ENCODE results near the gene ABHD18. TPM values are rescaled to one million over a fixed set of nuclear protein-coding genes. Genes with fewer than 3 reads are reported as not detected.
"Not testable (repeated sequence)": the region's sequence is repeated elsewhere in the genome, so short reads cannot be mapped to it uniquely, and the experiment has no call there.

Gene ABHD18
- 10 to 100 TPM; 13.4 to 14.7 TPM for total RNA-seq
- 1 to 10 TPM; 4.1 to 9.0 TPM for polyA plus RNA-seq
- long read RNA-seq, donor 1, full-length matches to known transcripts, result 1 of 23 reads
- long read RNA-seq, donor 1, partial matches to known transcripts, result 6 of 23 reads
- long read RNA-seq, donor 1, other reads (novel, unspliced or antisense), result 16 of 23 reads
- long read RNA-seq, donor 2, partial matches to known transcripts, result 1 of 6 reads
- long read RNA-seq, donor 2, other reads (novel, unspliced or antisense), result 5 of 6 reads

DNA sequence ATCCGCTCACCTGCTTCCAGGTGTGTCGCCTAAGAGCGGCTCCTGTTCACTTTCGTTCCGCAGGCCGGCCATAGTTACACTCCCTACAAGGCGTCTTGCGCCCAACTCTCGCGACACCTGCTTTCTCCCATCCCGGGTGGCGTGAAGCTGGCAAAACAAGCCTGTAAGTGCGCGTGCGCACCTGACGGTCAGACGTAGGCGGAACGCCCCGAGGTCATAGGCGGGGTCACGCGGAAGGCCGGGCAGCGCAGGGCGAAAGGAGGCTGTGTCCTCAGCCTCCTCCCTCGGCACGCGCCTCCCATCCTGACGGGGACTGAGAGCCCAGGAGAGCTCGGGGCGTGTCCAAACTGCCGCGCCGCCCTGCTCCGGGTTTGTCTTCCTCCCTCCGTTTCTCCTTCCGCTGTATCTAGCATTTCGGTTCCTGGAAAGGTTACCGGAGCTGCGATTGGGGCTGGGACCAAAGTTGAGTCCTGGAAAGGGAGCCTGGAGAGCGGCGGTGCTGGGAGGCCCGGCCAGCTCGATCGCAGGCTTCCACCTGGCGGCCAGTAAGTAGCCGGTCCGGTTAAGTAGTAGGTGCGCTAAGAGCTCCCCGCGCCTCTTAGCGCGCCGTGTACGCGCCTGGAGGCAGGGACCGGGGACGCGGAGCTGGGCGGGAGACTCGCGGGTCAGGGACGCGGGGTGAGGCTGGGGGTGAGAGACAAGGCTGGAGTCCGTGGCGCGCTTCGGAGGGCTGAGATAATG lies at the start of gene ABHD18, which contains the start of gene MFSD8:
Gene ABHD18, plus strand, starts transcription at position 345 of the 741 bp plus-strand sequence. CDS start 17,550 bp downstream, outside the sequence.
Gene MFSD8, minus strand, starts transcription at position 112 of the 741 bp plus-strand sequence. Its CDS starts 40 bp downstream, at position 72.
- DNase-seq (peak; percentile 100), ATAC-seq (ENCODE audit: low FRiP score) (peak; percentile 100)
- Histone ChIP-seq H3K36me3 (ENCODE audit: control insufficient read depth in 1 of 2, insufficient read depth in 2 of 2, low read length in 1 of 2) (no peaks in the 10 kb centered on the region), H3K4me1 (ENCODE audit: control insufficient read depth in 1 of 2, insufficient read depth in 2 of 2, low read length in 2 of 2) (peaks cover 0 to 2% of the 10 kb centered on the region in 2 donors), H3K9me3 (ENCODE audit: control insufficient read depth, low read length) (no peaks in the 10 kb centered on the region), H3K4me3 (ENCODE audit: low read length in 2 of 2) (peak within 1 kb of the TSS; percentile 60 to 85), H3K27ac (ENCODE audit: low read depth in 1 of 2, low read length in 2 of 2) (peak within 1 kb of the TSS in 1 of 2 donors; percentile 49), H3K27me3 (ENCODE audit: control insufficient read depth in 1 of 2, insufficient read depth in 2 of 2, low read length in 1 of 2) (no peaks in the 10 kb centered on the region)
- intact Hi-C loops (cut with DNase I), result loop anchor here in 1 of 2 donors (5.0 to 10.0 kb wide), 3 partner anchors 80 to 180 kb away; partner anchors contain the start of genes HSPA4L, LARP1B and PLK4
- WGBS, 2 donors, result 0 to 1% methylated on average over 67 to 69 of the region's 69 CpGs

DNA sequence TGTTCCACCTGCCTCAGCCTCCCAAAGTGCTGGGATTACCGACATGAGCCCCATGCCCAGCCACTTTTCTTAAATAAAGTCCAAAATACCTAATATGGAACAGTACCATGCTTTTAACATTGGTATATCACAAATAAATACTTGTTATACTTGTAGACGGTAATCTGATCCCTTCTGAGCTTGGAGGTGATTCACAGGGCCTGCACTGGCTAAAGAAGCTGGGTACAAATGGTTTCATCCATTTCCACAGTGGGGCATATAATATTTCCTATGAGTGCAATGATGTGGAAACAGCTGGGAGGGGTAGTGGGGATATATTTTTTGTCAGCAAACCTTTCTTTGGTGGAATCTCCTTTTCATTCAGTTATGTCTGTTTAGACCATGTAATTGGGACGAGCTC lies 48.7 kb upstream of the ABHD18 start:
- Histone ChIP-seq H3K27me3 (ENCODE audit: control insufficient read depth in 1 of 2, insufficient read depth in 2 of 2, low read length in 1 of 2) (no peaks in the 10 kb centered on the region), H3K27ac (ENCODE audit: low read depth in 1 of 2, low read length in 2 of 2) (no peak overlapping the region), H3K36me3 (ENCODE audit: control insufficient read depth in 1 of 2, insufficient read depth in 2 of 2, low read length in 1 of 2) (peaks cover 0 to 3% of the 10 kb centered on the region in 2 donors), H3K9me3 (ENCODE audit: control insufficient read depth, low read length) (no peaks in the 10 kb centered on the region), H3K4me1 (ENCODE audit: control insufficient read depth in 1 of 2, insufficient read depth in 2 of 2, low read length in 2 of 2) (no peaks in the 10 kb centered on the region), H3K4me3 (ENCODE audit: low read length in 2 of 2) (no peak overlapping the region)
- DNase-seq, result no peak
- ATAC-seq (ENCODE audit: low FRiP score), result no peak
- intact Hi-C loops (cut with DNase I), result no loop called here
- WGBS, 2 donors, result 94 to 97% methylated on average over 3 of the region's 3 CpGs

DNA sequence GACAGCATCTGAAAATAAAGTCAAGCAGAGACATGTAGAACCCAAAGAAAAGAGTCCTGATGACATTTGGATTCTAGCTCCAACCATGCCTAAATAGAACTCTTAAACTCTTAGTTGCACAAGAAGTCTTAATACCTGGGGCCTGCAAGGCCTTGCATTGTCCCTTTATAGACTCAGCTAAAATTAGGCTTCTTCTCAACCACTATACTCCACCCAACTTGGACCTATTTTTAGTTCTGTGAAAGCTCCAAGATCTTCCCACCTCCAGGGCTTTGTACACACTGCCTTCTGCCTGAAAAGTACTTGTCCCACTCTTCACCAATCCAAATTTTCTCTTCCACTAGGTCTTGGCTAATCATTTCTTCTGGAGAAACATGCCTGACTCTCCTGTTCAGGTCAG lies 48.1 kb upstream of the ABHD18 start:
- Histone ChIP-seq H3K4me3 (ENCODE audit: low read length in 2 of 2) (no peak overlapping the region), H3K9me3 (ENCODE audit: control insufficient read depth, low read length) (no peaks in the 10 kb centered on the region), H3K27ac (ENCODE audit: low read depth in 1 of 2, low read length in 2 of 2) (no peak overlapping the region), H3K36me3 (ENCODE audit: control insufficient read depth in 1 of 2, insufficient read depth in 2 of 2, low read length in 1 of 2) (peaks cover 0 to 3% of the 10 kb centered on the region in 2 donors), H3K4me1 (ENCODE audit: control insufficient read depth in 1 of 2, insufficient read depth in 2 of 2, low read length in 2 of 2) (no peaks in the 10 kb centered on the region), H3K27me3 (ENCODE audit: control insufficient read depth in 1 of 2, insufficient read depth in 2 of 2, low read length in 1 of 2) (no peaks in the 10 kb centered on the region)
- DNase-seq (no peak), ATAC-seq (ENCODE audit: low FRiP score) (no peak)
- intact Hi-C loops (cut with DNase I), result no loop called here

DNA sequence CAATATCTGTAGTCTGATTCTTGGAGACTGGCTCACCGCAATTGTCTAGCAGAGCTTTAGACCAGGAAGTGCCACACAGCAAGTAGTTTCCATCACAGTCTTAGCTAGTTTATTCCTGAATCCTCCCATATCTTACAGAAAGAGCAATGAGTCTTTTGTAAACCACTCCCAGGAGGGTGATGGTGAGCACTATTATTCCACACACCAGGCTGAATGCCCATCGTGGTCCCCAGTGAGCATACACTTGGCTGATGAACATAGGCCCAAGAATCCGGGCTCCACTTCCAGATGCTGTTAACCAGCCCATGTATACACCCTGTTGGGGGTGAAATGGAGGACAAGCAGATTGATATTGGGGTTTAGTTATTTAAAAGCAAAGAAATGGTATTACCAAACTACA lies 44.7 kb upstream of the ABHD18 start:
- intact Hi-C loops (cut with DNase I), result no loop called here
- no peak for ATAC-seq (ENCODE audit: low FRiP score)
- WGBS, 2 donors, result 56 to 75% methylated on average over 3 of the region's 3 CpGs
- Histone ChIP-seq H3K27me3 (ENCODE audit: control insufficient read depth in 1 of 2, insufficient read depth in 2 of 2, low read length in 1 of 2) (no peaks in the 10 kb centered on the region), H3K9me3 (ENCODE audit: control insufficient read depth, low read length) (no peaks in the 10 kb centered on the region), H3K4me3 (ENCODE audit: low read length in 2 of 2) (no peak overlapping the region), H3K36me3 (ENCODE audit: control insufficient read depth in 1 of 2, insufficient read depth in 2 of 2, low read length in 1 of 2) (peaks cover 0 to 3% of the 10 kb centered on the region in 2 donors), H3K27ac (ENCODE audit: low read depth in 1 of 2, low read length in 2 of 2) (no peak overlapping the region), H3K4me1 (ENCODE audit: control insufficient read depth in 1 of 2, insufficient read depth in 2 of 2, low read length in 2 of 2) (no peaks in the 10 kb centered on the region)
- no peak for DNase-seq

DNA sequence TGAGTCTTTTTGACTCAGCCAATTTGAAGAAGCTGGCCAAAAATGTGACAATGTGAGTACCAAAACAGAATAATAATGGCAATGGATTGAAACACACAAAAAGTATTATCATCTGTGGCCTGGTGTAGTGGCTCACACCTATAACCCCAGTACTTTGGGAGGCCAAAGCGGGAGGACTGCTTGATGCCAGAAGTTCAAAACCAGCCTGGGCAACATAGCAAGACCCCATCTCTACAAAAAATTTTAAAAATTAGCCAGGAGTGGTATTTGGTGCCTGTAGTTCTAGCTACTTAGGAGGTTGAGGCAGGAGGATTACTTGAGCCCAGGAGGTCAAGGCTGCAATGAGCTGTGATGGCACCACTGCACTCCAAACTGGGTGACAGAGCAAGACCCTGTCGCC lies 43.0 kb upstream of the ABHD18 start:
- Histone ChIP-seq H3K4me1 (ENCODE audit: control insufficient read depth in 1 of 2, insufficient read depth in 2 of 2, low read length in 2 of 2) (no peaks in the 10 kb centered on the region), H3K27ac (ENCODE audit: low read depth in 1 of 2, low read length in 2 of 2) (no peak overlapping the region), H3K27me3 (ENCODE audit: control insufficient read depth in 1 of 2, insufficient read depth in 2 of 2, low read length in 1 of 2) (no peaks in the 10 kb centered on the region), H3K4me3 (ENCODE audit: low read length in 2 of 2) (no peak overlapping the region), H3K36me3 (ENCODE audit: control insufficient read depth in 1 of 2, insufficient read depth in 2 of 2, low read length in 1 of 2) (peaks cover 0 to 3% of the 10 kb centered on the region in 2 donors), H3K9me3 (ENCODE audit: control insufficient read depth, low read length) (no peaks in the 10 kb centered on the region)
- DNase-seq, result no peak
- 99 to 100% methylated on average over 2 of the region's 2 CpGs for WGBS, 2 donors
- intact Hi-C loops (cut with DNase I), result no loop called here
- ATAC-seq (ENCODE audit: low FRiP score), result no peak

DNA sequence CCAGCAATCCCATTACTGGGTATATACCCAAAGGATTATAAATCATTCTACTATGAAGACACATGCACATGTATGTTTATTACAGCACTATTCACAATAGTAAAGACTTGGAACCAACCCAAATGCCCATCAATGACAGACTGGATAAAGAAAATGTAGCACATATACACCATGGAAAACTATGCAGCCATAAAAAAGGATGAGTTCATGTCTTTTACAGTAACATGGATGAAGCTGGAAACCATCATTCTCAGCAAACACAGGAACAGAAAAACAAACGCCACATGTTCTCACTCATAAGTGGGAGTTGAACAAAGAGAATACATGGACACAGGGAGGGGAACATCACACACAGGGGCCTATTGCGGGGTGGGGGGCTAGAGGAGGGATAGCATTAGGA lies 39.5 kb upstream of the ABHD18 start:
- H3K9me3 ChIP-seq (ENCODE audit: control insufficient read depth, low read length); H3K4me3 ChIP-seq (ENCODE audit: low read length in 2 of 2); H3K4me1 ChIP-seq (ENCODE audit: control insufficient read depth in 1 of 2, insufficient read depth in 2 of 2, low read length in 2 of 2); intact Hi-C loops (cut with DNase I); H3K27me3 ChIP-seq (ENCODE audit: control insufficient read depth in 1 of 2, insufficient read depth in 2 of 2, low read length in 1 of 2); ATAC-seq (ENCODE audit: low FRiP score); H3K27ac ChIP-seq (ENCODE audit: low read depth in 1 of 2, low read length in 2 of 2); H3K36me3 ChIP-seq (ENCODE audit: control insufficient read depth in 1 of 2, insufficient read depth in 2 of 2, low read length in 1 of 2); DNase-seq: not testable (repeated sequence)
- WGBS, 2 donors, result 98% methylated on average over 2 of the region's 2 CpGs

DNA sequence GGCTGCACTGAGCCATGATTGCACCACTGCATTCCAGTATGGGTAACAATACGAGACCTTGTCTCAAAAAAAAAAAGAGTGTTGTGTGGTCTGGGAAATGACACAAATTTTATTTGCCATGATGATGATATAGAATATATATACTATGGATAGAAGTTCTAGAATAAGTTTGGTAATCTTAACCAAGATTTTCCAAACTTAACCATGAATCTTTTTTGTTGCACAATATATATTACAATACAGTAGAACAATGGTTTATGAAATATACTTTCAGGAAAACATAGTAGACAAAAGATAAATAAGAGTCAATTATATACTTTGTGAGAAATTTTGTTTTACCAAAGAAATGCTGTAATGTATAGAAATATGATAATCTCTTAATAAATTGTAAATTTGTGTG lies 35.0 kb upstream of the ABHD18 start:
- peaks cover 0 to 2% of the 10 kb centered on the region in 2 donors for H3K36me3 ChIP-seq (ENCODE audit: control insufficient read depth in 1 of 2, insufficient read depth in 2 of 2, low read length in 1 of 2)
- H3K27me3 ChIP-seq (ENCODE audit: control insufficient read depth in 1 of 2, insufficient read depth in 2 of 2, low read length in 1 of 2), result no peaks in the 10 kb centered on the region

DNA sequence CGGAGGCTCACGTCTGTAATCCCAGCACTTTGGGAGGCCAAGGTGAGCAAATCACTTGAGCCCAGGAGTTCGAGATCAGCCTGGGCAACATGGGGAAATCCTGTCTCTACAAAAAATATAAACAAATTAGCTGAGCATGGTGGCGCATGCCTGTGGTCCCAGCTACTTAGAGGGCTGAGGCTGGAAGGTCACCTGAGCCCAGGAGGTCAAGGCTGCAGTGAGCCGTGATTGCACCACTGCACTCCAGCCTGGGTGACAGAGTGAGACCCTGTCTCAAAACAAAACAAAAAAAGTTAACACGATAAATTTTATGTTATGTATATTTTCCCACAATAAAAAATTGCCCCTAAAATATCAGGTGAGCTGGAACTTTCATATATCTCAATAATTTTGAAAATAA lies 33.4 kb upstream of the ABHD18 start:
- 88 to 91% methylated on average over 6 of the region's 6 CpGs for WGBS, 2 donors
- H3K9me3 ChIP-seq (ENCODE audit: control insufficient read depth, low read length); DNase-seq; ATAC-seq (ENCODE audit: low FRiP score); H3K4me1 ChIP-seq (ENCODE audit: control insufficient read depth in 1 of 2, insufficient read depth in 2 of 2, low read length in 2 of 2); H3K36me3 ChIP-seq (ENCODE audit: control insufficient read depth in 1 of 2, insufficient read depth in 2 of 2, low read length in 1 of 2); H3K27ac ChIP-seq (ENCODE audit: low read depth in 1 of 2, low read length in 2 of 2); H3K4me3 ChIP-seq (ENCODE audit: low read length in 2 of 2); H3K27me3 ChIP-seq (ENCODE audit: control insufficient read depth in 1 of 2, insufficient read depth in 2 of 2, low read length in 1 of 2); intact Hi-C loops (cut with DNase I): not testable (repeated sequence)

More for the DNA sequence above, 35.0 kb upstream of the ABHD18 start:
- no peaks in the 10 kb centered on the region for H3K4me1 ChIP-seq (ENCODE audit: control insufficient read depth in 1 of 2, insufficient read depth in 2 of 2, low read length in 2 of 2)
- H3K9me3 ChIP-seq (ENCODE audit: control insufficient read depth, low read length), result no peaks in the 10 kb centered on the region
- DNase-seq (no peak), ATAC-seq (ENCODE audit: low FRiP score) (no peak)
- WGBS, 2 donors, result 91% methylated on average over 1 of the region's 1 CpG
- no peak overlapping the region for H3K4me3 ChIP-seq (ENCODE audit: low read length in 2 of 2)
- H3K27ac ChIP-seq (ENCODE audit: low read depth in 1 of 2, low read length in 2 of 2), result no peak overlapping the region
- intact Hi-C loops (cut with DNase I), result no loop called here

DNA sequence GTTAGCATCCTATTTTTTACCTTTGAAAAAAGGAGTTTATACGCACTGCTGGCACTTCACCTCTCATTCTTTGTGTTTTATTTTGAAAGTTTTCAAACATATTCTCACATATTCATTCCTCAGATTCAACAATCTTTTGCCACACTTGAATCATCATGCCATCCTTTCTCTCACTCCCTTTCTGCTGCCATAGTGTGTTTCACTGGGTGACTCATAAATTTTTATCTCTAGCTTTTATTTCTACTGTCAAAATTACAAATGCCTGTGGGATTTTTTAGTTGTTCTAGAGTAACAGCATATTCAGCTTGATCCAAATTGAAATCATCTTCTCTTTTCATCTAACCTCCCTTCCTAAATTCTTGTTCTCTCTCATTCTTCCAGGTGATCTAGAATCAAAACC lies 28.2 kb upstream of the ABHD18 start:
- H3K9me3 ChIP-seq (ENCODE audit: control insufficient read depth, low read length), result no peaks in the 10 kb centered on the region
- no peaks in the 10 kb centered on the region for H3K4me1 ChIP-seq (ENCODE audit: control insufficient read depth in 1 of 2, insufficient read depth in 2 of 2, low read length in 2 of 2)
- intact Hi-C loops (cut with DNase I), result no loop called here
- H3K27ac ChIP-seq (ENCODE audit: low read depth in 1 of 2, low read length in 2 of 2), result no peak overlapping the region
- no peaks in the 10 kb centered on the region for H3K27me3 ChIP-seq (ENCODE audit: control insufficient read depth in 1 of 2, insufficient read depth in 2 of 2, low read length in 1 of 2)
- 89 to 95% methylated on average over 1 of the region's 1 CpG for WGBS, 2 donors
- DNase-seq, result no peak
- ATAC-seq (ENCODE audit: low FRiP score), result no peak
- H3K4me3 ChIP-seq (ENCODE audit: low read length in 2 of 2), result no peak overlapping the region
- no peaks in the 10 kb centered on the region for H3K36me3 ChIP-seq (ENCODE audit: control insufficient read depth in 1 of 2, insufficient read depth in 2 of 2, low read length in 1 of 2)

Measured in aorta (tissue), 5 donors.